A549 (cell line): ENCODE results near the gene GJA10. TPM values are rescaled to one million over a fixed set of nuclear protein-coding genes. Genes with fewer than 3 reads are reported as not detected.

Experiments used
- ATAC-seq, 2 experiments: fragments of 200-7000 bp in 1 of 2; fragments of >200 bp in 1 of 2; cut with Nextera tagmentation in 1 of 2; cut with Tn5 transposase in 1 of 2; 3 replicates each; pipeline versions ENCODE4 v1.8.0 to v1.9.1; 2018 to 2020; ENCODE audit warnings: mild to moderate bottlenecking in 1 of 2, moderate library complexity in 1 of 2
- CTCF ChIA-PET: fragments of 300-600 bp; sonication (Branson Sonifier 250); formaldehyde crosslinking; extraction: SDS; loops from one replicate; lab custom pipeline; 2021; ENCODE audit warnings: antibody characterized with exemption, inconsistent platforms; lab: Yijun Ruan, JAX
- POLR2A ChIA-PET: fragments of 350-600 bp; formaldehyde crosslinking; extraction: SDS; loops from one replicate; lab custom pipeline; 2021; ENCODE audit warnings: antibody characterized with exemption, inconsistent platforms; lab: Yijun Ruan, JAX
- DNase-seq, 2 experiments: peaks; one replicate each; pipeline versions ENCODE4 v3.0.0 to v3.0.0-alpha.2; 2011 to 2016; ENCODE audit warnings: low read depth in 1 of 2, low spot score in 1 of 2
- FAIRE-seq: peaks from 2 replicates; lab custom pipeline; 2011; peaks lifted over from hg19 to GRCh38; lab: Jason Lieb, UNC
- H3K27ac ChIP-seq, 2 experiments: fragments of >200 bp; sonication (Bioruptor Twin); formaldehyde crosslinking; 3 replicates each; pipeline ENCODE4 v1.5.1; 2016 to 2017
- H3K4me1 ChIP-seq: fragments of >200 bp; sonication (Bioruptor Twin); formaldehyde crosslinking; 3 replicates; pipeline ENCODE4 v1.6.1; 2016
- H3K4me2 ChIP-seq: fragments of >200 bp; sonication (Bioruptor Twin); formaldehyde crosslinking; 3 replicates; pipeline ENCODE4 v1.6.1; 2016
- H3K4me3 ChIP-seq: fragments of >200 bp; sonication (Bioruptor Twin); formaldehyde crosslinking; 3 replicates; pipeline ENCODE4 v1.5.1; 2016
- H3K9me3 ChIP-seq: fragments of >200 bp; sonication (Bioruptor Twin); formaldehyde crosslinking; 3 replicates; pipeline ENCODE4 v1.6.1; 2016
- BHLHE40 ChIP-seq: IDR thresholded peaks from 2 replicates; pipeline ENCODE4 v1.6.1; 2012; ENCODE audit warnings: low read depth, low read length, inconsistent platforms
- CBX8 ChIP-seq: fragments of 200-600 bp; sonication (generic); IDR thresholded peaks from 2 replicates; pipeline ENCODE4 v1.6.1; 2016
- CEBPB ChIP-seq, 2 experiments: fragments of >200 bp in 1 of 2; sonication (Bioruptor Twin) in 1 of 2; formaldehyde crosslinking in 1 of 2; IDR thresholded peaks; 2 replicates each; pipeline ENCODE4 v1.6.1; 2012 to 2016
- CHD4 ChIP-seq: fragments of 200-600 bp; sonication (generic); IDR thresholded peaks from 2 replicates; pipeline ENCODE4 v1.6.1; 2016; ENCODE audit warnings: antibody characterized with exemption, mild to moderate bottlenecking, borderline replicate concordance
- EP300 ChIP-seq, 2 experiments: fragments of >200 bp; sonication (Bioruptor Twin); formaldehyde crosslinking; IDR thresholded peaks; 2 replicates in 1 of 2; 3 replicates in 1 of 2; pipeline ENCODE4 v1.6.1; 2016 to 2017
- ESRRA ChIP-seq: fragments of 150-350 bp; IDR thresholded peaks from 2 replicates; pipeline ENCODE4 v1.6.1; 2014; ENCODE audit warnings: mild to moderate bottlenecking, low read length, borderline replicate concordance
- FOSL2 ChIP-seq, 2 experiments: fragments of 450-650 bp in 1 of 2; fragments of >200 bp in 1 of 2; sonication (Bioruptor Twin) in 1 of 2; formaldehyde crosslinking; IDR thresholded peaks; 2 replicates each; pipeline versions ENCODE4 v1.5.0 to v1.6.1; 2016 to 2020; ENCODE audit warnings: mild to moderate bottlenecking in 1 of 2, moderate library complexity in 1 of 2
- GATA3 ChIP-seq: IDR thresholded peaks from 2 replicates; pipeline ENCODE4 v1.6.1; 2012; ENCODE audit warnings: borderline replicate concordance
- HDAC2 ChIP-seq: fragments of 200-600 bp; sonication (generic); IDR thresholded peaks from 2 replicates; pipeline ENCODE4 v1.6.1; 2016
- JUN ChIP-seq, 2 experiments: fragments of >200 bp; sonication (Bioruptor Twin); formaldehyde crosslinking; IDR thresholded peaks; 2 replicates in 1 of 2; 3 replicates in 1 of 2; pipeline ENCODE4 v1.6.1; 2016 to 2017
- KDM5A ChIP-seq: fragments of 200-600 bp; sonication (generic); IDR thresholded peaks from 2 replicates; pipeline ENCODE4 v1.6.1; 2016; ENCODE audit warnings: antibody characterized with exemption, mild to moderate bottlenecking
- MAFK ChIP-seq: fragments of 450-650 bp; IDR thresholded peaks from 2 replicates; pipeline ENCODE4 v1.6.1; 2014; ENCODE audit not compliant: partially characterized antibody
- MYC ChIP-seq: IDR thresholded peaks from 2 replicates; pipeline ENCODE4 v1.6.1; 2012; ENCODE audit warnings: mild to moderate bottlenecking, inconsistent platforms, low read length, improper control_type of control experiment, borderline replicate concordance
- NR3C1 ChIP-seq: fragments of >200 bp; sonication (Bioruptor Twin); formaldehyde crosslinking; IDR thresholded peaks from 3 replicates; pipeline ENCODE4 v1.6.1; 2017
- PHF8 ChIP-seq: fragments of 200-600 bp; sonication (generic); IDR thresholded peaks from 2 replicates; pipeline ENCODE4 v1.6.1; 2016; ENCODE audit warnings: low read depth, mild to moderate bottlenecking, antibody characterized with exemption, moderate library complexity, borderline replicate concordance
- POLR2AphosphoS2 ChIP-seq: conservative IDR thresholded peaks from 2 replicates; pipeline ENCODE4 v1.6.1; 2012; ENCODE audit warnings: low read length, improper control_type of control experiment, inconsistent platforms
- RAD21 ChIP-seq, 2 experiments: fragments of >200 bp in 1 of 2; sonication (Bioruptor Twin) in 1 of 2; formaldehyde crosslinking in 1 of 2; IDR thresholded peaks in 1 of 2; conservative IDR thresholded peaks in 1 of 2; 2 replicates in 1 of 2; 3 replicates in 1 of 2; pipeline ENCODE4 v1.6.1; 2012 to 2018; ENCODE audit warnings: inconsistent platforms in 1 of 2
- RARB ChIP-seq: fragments of 250-450 bp; sonication (Bioruptor Pico); IDR thresholded peaks from 2 replicates; pipeline ENCODE4 v1.8.0; 2021; ENCODE audit warnings: mild to moderate bottlenecking, moderate library complexity
- RCOR1 ChIP-seq: fragments of 150-350 bp; IDR thresholded peaks from 2 replicates; pipeline ENCODE4 v1.6.1; 2014; ENCODE audit warnings: antibody characterized with exemption, low read length, low read depth
- RNF2 ChIP-seq: fragments of 200-600 bp; sonication (generic); IDR thresholded peaks from 2 replicates; pipeline ENCODE4 v1.6.1; 2016; ENCODE audit warnings: low read depth, mild to moderate bottlenecking, antibody characterized with exemption, moderate library complexity, borderline replicate concordance
- SMC3 ChIP-seq: fragments of >200 bp; sonication (Bioruptor Twin); formaldehyde crosslinking; IDR thresholded peaks from 3 replicates; pipeline ENCODE4 v1.6.1; 2018; ENCODE audit warnings: inconsistent platforms
- ZNF302 ChIP-seq: fragments of 250-450 bp; sonication (Bioruptor Pico); IDR thresholded peaks from 2 replicates; pipeline ENCODE4 v1.9.0; 2021; ENCODE audit warnings: inconsistent platforms, mild to moderate bottlenecking, moderate library complexity
- WGBS: methylation state at CpG from one replicate; pipeline ENCODE4 v1.1.6; 2017; ENCODE audit errors: missing lambda C conversion rate; 5-methylcytosine and 5-hydroxymethylcytosine counted together
- polyA plus RNA-seq, 4 experiments: library from polyadenylated mRNA; depleted of rRNA in 3 of 4; stranded (reverse); fragments of >200 nt; fragmentation: RNase III in 1 of 4; extraction: RNeasy Plus Mini Kit Qiagen cat#74134 plus additional on column Dnase treatment in 1 of 4; gene quantifications; 2 replicates in 3 of 4; 3 replicates in 1 of 4; pipeline ENCODE4 v1.2.3, GENCODE V29; 2011 to 2017
- TF ChIP-seq, protein P1 (sequence below): fragments of 250-450 bp; sonication (Bioruptor Pico); IDR thresholded peaks from 2 replicates; pipeline ENCODE4 v1.5.0; 2020; ENCODE audit warnings: low read depth, mild to moderate bottlenecking, moderate library complexity
- TF ChIP-seq, protein P2 (sequence below): fragments of >200 bp; sonication (Bioruptor Twin); formaldehyde crosslinking; IDR thresholded peaks from 2 replicates; pipeline ENCODE4 v1.6.1; 2016
- TF ChIP-seq, protein P3 (sequence below): fragments of 250-450 bp; sonication (Bioruptor Pico); IDR thresholded peaks from 2 replicates; pipeline ENCODE4 v1.5.0; 2021; ENCODE audit warnings: mild to moderate bottlenecking, moderate library complexity, borderline replicate concordance

The GJA10 gene
- polyA plus RNA-seq, 2 of the 4 experiments (the other 2 are of a cell fraction): not detected

DNA sequence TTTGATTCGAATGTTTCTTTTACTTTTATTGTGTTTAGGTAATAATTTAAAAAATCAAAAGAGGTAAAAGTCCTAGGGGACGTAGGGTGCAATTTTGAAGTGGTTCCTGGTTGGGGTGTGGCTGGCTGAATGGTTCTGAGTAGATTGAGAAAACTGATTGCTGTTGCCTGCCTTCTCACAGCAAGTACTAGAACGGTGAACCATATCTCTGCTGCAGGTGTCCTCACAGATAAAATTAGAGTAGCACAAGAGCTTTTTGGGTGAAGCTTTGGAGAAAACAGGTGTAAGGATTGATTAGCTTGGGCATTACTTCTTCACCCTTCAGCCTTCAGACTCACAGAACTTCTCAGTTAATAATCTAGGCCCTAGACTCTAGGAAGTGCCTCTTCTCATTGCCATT, 19.8 kb upstream of the GJA10 start:
- no peak for TF ChIP-seq CBX8
- TF ChIP-seq, protein P1, sequence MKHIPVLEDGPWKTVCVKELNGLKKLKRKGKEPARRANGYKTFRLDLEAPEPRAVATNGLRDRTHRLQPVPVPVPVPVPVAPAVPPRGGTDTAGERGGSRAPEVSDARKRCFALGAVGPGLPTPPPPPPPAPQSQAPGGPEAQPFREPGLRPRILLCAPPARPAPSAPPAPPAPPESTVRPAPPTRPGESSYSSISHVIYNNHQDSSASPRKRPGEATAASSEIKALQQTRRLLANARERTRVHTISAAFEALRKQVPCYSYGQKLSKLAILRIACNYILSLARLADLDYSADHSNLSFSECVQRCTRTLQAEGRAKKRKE (CRISPR knock-in tag): no peak
- TF ChIP-seq EP300 (IDR thresholded peaks at IDR 0.05): no peak
- TF ChIP-seq, protein P2, sequence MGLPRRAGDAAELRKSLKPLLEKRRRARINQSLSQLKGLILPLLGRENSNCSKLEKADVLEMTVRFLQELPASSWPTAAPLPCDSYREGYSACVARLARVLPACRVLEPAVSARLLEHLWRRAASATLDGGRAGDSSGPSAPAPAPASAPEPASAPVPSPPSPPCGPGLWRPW: no peak
- TF ChIP-seq KDM5A: no peak
- no peak for TF ChIP-seq MYC
- no peak overlapping the region for H3K4me2 ChIP-seq
- no peak for ATAC-seq
- no peak for DNase-seq
- H3K4me1 ChIP-seq: no peaks in the 10 kb centered on the region
- H3K4me3 ChIP-seq: no peak overlapping the region
- no peaks in the 10 kb centered on the region for H3K9me3 ChIP-seq
- H3K27ac ChIP-seq: no peak overlapping the region
- 91% methylated on average over 3 of the region's 3 CpGs for WGBS
- CTCF ChIA-PET: no interaction called here
- FAIRE-seq: no peak
- POLR2A ChIA-PET: no interaction called here

DNA sequence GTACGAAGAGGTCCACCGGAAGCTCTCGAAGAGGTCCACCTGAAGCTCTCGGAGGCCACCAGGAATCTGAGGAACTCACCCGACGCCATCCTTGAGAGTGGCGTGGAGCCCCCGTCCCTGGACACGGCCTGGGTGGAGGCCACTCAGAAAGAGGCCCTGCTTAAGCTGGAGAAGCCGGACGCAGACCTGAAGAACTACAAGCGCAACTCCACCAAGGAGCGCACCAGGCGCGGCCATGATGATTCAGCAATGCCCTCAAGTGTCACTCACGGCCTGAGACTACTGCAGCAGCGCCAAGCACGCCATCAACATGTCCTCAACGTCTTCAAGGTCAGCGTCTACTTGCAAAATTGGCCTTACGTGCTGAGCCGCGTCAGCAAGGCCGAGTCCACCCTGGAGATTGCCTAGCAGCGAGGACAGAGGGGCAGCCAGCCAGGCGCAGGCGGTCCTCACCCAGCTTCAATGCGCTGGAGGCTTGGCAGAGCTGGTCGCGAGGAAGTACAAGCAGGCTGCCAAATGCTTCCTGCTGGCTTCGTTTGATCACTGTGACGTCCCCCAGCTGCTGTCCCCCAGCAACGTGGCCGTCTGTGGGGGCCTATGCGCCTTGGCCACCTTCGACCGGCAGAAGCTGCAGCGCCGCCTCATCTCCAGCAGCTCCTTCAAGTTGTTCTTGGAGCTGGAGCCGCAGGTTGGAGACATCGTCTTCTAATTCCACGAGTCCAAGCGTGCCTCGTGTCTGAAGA, 7.7 kb upstream of the GJA10 start:
- WGBS: 89% methylated on average over 23 of the region's 44 CpGs
- H3K4me2 ChIP-seq: no peak overlapping the region
- DNase-seq (no peak), ATAC-seq (no peak), FAIRE-seq (no peak)
- H3K9me3 ChIP-seq: no peaks in the 10 kb centered on the region
- ChIA-PET CTCF (no interaction called here), POLR2A (no interaction called here)
- no peak overlapping the region for H3K4me3 ChIP-seq
- H3K4me1 ChIP-seq: no peaks in the 10 kb centered on the region
- TF ChIP-seq, protein P2: no peak
- TF ChIP-seq ZNF302 (no peak), RARB (CRISPR knock-in tag) (no peak), JUN (IDR thresholded peaks at IDR 0.05) (no peak), FOSL2 (IDR thresholded peaks at IDR 0.05) (no peak), FOSL2 (CRISPR knock-in tag; IDR thresholded peaks at IDR 0.05) (no peak), RNF2 (no peak), CBX8 (no peak), CHD4 (no peak), HDAC2 (no peak), RCOR1 (no peak), ESRRA (no peak)
- H3K27ac ChIP-seq: no peak overlapping the region

DNA sequence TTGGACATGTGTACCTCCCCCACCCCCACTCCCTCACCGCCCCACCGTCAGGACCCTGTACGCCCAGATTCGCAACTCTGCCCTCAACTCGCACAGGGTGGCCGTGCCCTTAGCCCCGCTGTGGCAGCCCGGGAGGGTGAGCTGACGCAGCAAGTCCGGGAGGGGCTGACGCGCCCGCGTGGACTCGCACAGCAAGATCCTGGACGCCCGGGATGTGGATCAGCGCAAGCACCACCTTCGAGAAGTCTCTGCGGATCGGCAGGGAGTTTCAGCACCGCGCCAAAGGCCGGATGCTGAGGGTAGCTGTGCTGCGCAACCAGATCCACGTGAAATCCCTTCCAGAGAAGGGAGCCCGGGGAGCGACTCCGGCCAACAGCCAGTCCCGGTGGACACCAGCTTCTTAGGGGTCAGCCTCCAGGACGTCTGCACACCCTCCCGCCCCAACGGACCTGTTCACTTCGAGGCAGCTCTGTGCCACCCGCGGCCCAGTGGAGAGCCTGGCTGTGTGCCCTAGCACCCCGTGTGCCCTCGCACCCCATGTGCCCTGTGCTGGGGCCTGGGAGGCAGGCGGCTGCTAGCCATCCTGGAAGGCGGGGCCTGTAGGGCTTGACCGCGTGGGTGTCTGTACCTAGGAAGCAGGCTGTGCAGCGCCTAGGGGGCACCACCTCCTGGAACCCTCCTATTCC, 6.7 kb upstream of the GJA10 start:
- H3K9me3 ChIP-seq: no peaks in the 10 kb centered on the region
- no peak for DNase-seq
- ChIA-PET POLR2A (no interaction called here), CTCF (no interaction called here)
- ATAC-seq: peak in 1 of 2 experiments; percentile 50; a peak in 1 of 6 replicates
- no peak overlapping the region for H3K4me3 ChIP-seq
- no peak for TF ChIP-seq MYC
- no peak for TF ChIP-seq SMC3
- TF ChIP-seq, protein P3, sequence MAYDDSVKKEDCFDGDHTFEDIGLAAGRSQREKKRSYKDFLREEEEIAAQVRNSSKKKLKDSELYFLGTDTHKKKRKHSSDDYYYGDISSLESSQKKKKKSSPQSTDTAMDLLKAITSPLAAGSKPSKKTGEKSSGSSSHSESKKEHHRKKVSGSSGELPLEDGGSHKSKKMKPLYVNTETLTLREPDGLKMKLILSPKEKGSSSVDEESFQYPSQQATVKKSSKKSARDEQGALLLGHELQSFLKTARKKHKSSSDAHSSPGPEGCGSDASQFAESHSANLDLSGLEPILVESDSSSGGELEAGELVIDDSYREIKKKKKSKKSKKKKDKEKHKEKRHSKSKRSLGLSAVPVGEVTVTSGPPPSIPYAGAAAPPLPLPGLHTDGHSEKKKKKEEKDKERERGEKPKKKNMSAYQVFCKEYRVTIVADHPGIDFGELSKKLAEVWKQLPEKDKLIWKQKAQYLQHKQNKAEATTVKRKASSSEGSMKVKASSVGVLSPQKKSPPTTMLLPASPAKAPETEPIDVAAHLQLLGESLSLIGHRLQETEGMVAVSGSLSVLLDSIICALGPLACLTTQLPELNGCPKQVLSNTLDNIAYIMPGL (CRISPR knock-in tag): no peak
- TF ChIP-seq MAFK: no peak
- no peak for TF ChIP-seq NR3C1
- no peak for TF ChIP-seq BHLHE40
- no peak for TF ChIP-seq CEBPB (IDR thresholded peaks at IDR 0.05)
- TF ChIP-seq GATA3: no peak
- TF ChIP-seq RNF2: no peak
- no peak for TF ChIP-seq PHF8
- TF ChIP-seq POLR2AphosphoS2: no peak
- TF ChIP-seq RAD21 (conservative IDR thresholded peaks at IDR 0.05 in 1 of 2, IDR thresholded peaks at IDR 0.05 in 1 of 2): no peak
- no peak overlapping the region for H3K27ac ChIP-seq
- WGBS: 97% methylated on average over 14 of the region's 43 CpGs
- no peaks in the 10 kb centered on the region for H3K4me1 ChIP-seq
- H3K4me2 ChIP-seq: no peak overlapping the region
- FAIRE-seq: no peak
